K562 (cell line): ENCODE results near the gene STIM1. TPM values are rescaled to one million over a fixed set of nuclear protein-coding genes. Genes with fewer than 3 reads are reported as not detected.

Experiments
- ATAC-seq: fragments of 200-7000 bp; cut with Tn5 transposase; 3 replicates; pipeline ENCODE4 v1.9.1; 2020; ENCODE audit warnings: moderate library complexity
- BruUV-seq: library from RNA; stranded (reverse); fragments of 400-500 nt; replicated peaks from 2 replicates; lab custom pipeline; 2021; lab: Mats Ljungman, UMichigan
- CTCF ChIA-PET: fragments of 300-600 bp; formaldehyde crosslinking; extraction: SDS; loops from one replicate; lab custom pipeline; 2021; ENCODE audit warnings: low intra/inter-chr PET ratio; lab: Yijun Ruan, JAX
- POLR2A ChIA-PET: fragments of 300-600, 350-650 bp; sonication (Branson Sonifier 250); formaldehyde crosslinking; extraction: SDS; loops from one replicate; lab custom pipeline; 2021; ENCODE audit warnings: antibody characterized with exemption, inconsistent platforms; lab: Yijun Ruan, JAX
- DNase-seq, 4 experiments: peaks; one replicate each; pipeline versions ENCODE4 v3.0.0 to v3.0.0-alpha.2; 2011 to 2018; ENCODE audit warnings: low spot score in 3 of 4, mixed read lengths in 3 of 4; ENCODE audit errors: extremely low read depth in 1 of 4
- FAIRE-seq: peaks from 2 replicates; lab custom pipeline; 2011; peaks lifted over from hg19 to GRCh38; lab: Jason Lieb, UNC
- H2AFZ ChIP-seq: 2 replicates; pipeline ENCODE4 v1.6.0; 2011; ENCODE audit warnings: low read depth, low read length, control low read depth, inconsistent platforms
- H3K27ac ChIP-seq: fragments of 200-600 bp; 3 replicates; pipeline ENCODE4 v1.8.0; 2011; ENCODE audit warnings: low read depth, mild to moderate bottlenecking, control low read depth, inconsistent platforms, low read length, moderate library complexity, mixed read lengths; ENCODE audit errors: extremely low read depth
- H3K27me3 ChIP-seq, 2 experiments: fragments of 300-600 bp in 1 of 2; 2 replicates in 1 of 2; 3 replicates in 1 of 2; pipeline versions ENCODE4 v1.6.0 to v1.8.0; 2011; ENCODE audit warnings: inconsistent platforms in 2 of 2, low read length in 2 of 2, mild to moderate bottlenecking in 1 of 2, mixed read lengths in 1 of 2, moderate library complexity in 1 of 2; ENCODE audit not compliant: control insufficient read depth in 2 of 2, insufficient read depth in 2 of 2
- H3K36me3 ChIP-seq: fragments of 300-600 bp; 3 replicates; pipeline ENCODE4 v1.8.0; 2011; ENCODE audit warnings: mild to moderate bottlenecking, low read length, inconsistent platforms; ENCODE audit not compliant: control insufficient read depth, insufficient read depth
- H3K4me1 ChIP-seq, 2 experiments: fragments of 200-600 bp in 1 of 2; replicated peaks in 1 of 2; 2 replicates in 1 of 2; 3 replicates in 1 of 2; pipeline versions ENCODE4 v1.5.1 to v1.8.0; 2011; ENCODE audit warnings: inconsistent platforms in 2 of 2, low read length in 2 of 2, mild to moderate bottlenecking in 1 of 2, mixed read lengths in 1 of 2, moderate library complexity in 1 of 2; ENCODE audit not compliant: control insufficient read depth in 2 of 2, insufficient read depth in 2 of 2
- H3K4me2 ChIP-seq: 2 replicates; pipeline ENCODE4 v1.6.1; 2011; ENCODE audit warnings: low read length, control low read depth, inconsistent platforms, mixed read lengths; ENCODE audit not compliant: insufficient read depth
- H3K4me3 ChIP-seq: fragments of 200-600 bp; sonication (generic), shearing (Covaris generic); 2 replicates; pipeline ENCODE4 v1.5.1; 2016; ENCODE audit warnings: control low read depth, inconsistent platforms
- H3K79me2 ChIP-seq: fragments of 200-600 bp; 3 replicates; pipeline ENCODE4 v1.8.0; 2011; ENCODE audit warnings: low read length, inconsistent platforms; ENCODE audit not compliant: control insufficient read depth, insufficient read depth
- H3K9ac ChIP-seq, 2 experiments: 2 replicates each; pipeline versions ENCODE4 v1.6.0 to v1.6.1; 2011; ENCODE audit warnings: low read depth in 2 of 2, low read length in 2 of 2, control low read depth in 1 of 2, inconsistent platforms in 1 of 2, mild to moderate bottlenecking in 1 of 2, mixed read lengths in 1 of 2; ENCODE audit not compliant: insufficient read depth in 1 of 2
- H3K9me1 ChIP-seq: one replicate; pipeline ENCODE4 v1.6.0; 2011; ENCODE audit warnings: inconsistent platforms, mild to moderate bottlenecking, low read length, moderate library complexity; ENCODE audit not compliant: control insufficient read depth, insufficient read depth
- H3K9me3 ChIP-seq: replicated peaks from 2 replicates; pipeline ENCODE4 v1.5.1; 2011; ENCODE audit warnings: low read depth, low read length, inconsistent platforms; ENCODE audit not compliant: control insufficient read depth, insufficient read depth
- H4K20me1 ChIP-seq: replicated peaks from 2 replicates; pipeline ENCODE4 v1.6.1; 2011; ENCODE audit warnings: low read length, inconsistent platforms, mixed read lengths; ENCODE audit not compliant: control insufficient read depth, insufficient read depth
- EHMT2 ChIP-seq: fragments of 450-650 bp; IDR thresholded peaks from 2 replicates; pipeline ENCODE4 v1.6.1; 2018; ENCODE audit warnings: antibody characterized with exemption
- FOXO4 ChIP-seq: fragments of 450-650 bp; formaldehyde crosslinking; IDR thresholded peaks from 2 replicates; pipeline ENCODE4 v1.4.0; 2020; ENCODE audit warnings: mild to moderate bottlenecking, moderate library complexity
- FOXP4 ChIP-seq: sonication (generic); formaldehyde crosslinking; IDR thresholded peaks from 2 replicates; pipeline ENCODE4 v1.8.0; 2022; ENCODE audit warnings: mild to moderate bottlenecking, missing genetic modification reagents, borderline replicate concordance
- MED1 ChIP-seq: sonication (generic); formaldehyde crosslinking; IDR thresholded peaks from 2 replicates; pipeline ENCODE4 v1.8.1; 2023; ENCODE audit warnings: missing genetic modification reagents, borderline replicate concordance
- SIRT6 ChIP-seq: IDR thresholded peaks from one replicate; pipeline ENCODE4 v1.6.1; 2012; ENCODE audit warnings: low read depth, mild to moderate bottlenecking, control low read depth, inconsistent platforms, low read length, moderate library complexity
- TSHZ1 ChIP-seq: fragments of 250-450 bp; sonication (Bioruptor Pico); IDR thresholded peaks from 2 replicates; pipeline ENCODE4 v1.4.0; 2020; ENCODE audit warnings: mild to moderate bottlenecking, moderate library complexity
- XRCC4 ChIP-seq: IDR thresholded peaks from one replicate; pipeline ENCODE4 v1.6.1; 2011; ENCODE audit not compliant: insufficient read depth, insufficient read length; ENCODE audit errors: extremely low read depth
- ZEB2 ChIP-seq: fragments of 450-650 bp; IDR thresholded peaks from 2 replicates; pipeline ENCODE4 v1.6.1; 2016
- ZHX1 ChIP-seq: fragments of 150-350 bp; conservative IDR thresholded peaks from 2 replicates; pipeline ENCODE4 v1.6.1; 2014; ENCODE audit warnings: low read length
- WGBS: fragments of 100-300 bp; shearing (Covaris generic); methylation state at CpG from one replicate; pipeline ENCODE4 v1.1.6; 2016; ENCODE audit warnings: low coverage, mixed read lengths; ENCODE audit not compliant: insufficient coverage; ENCODE audit errors: missing lambda C conversion rate; 5-methylcytosine and 5-hydroxymethylcytosine counted together
- in situ Hi-C: fragments of 300-500 bp; cut with MboI; formaldehyde crosslinking; loops from 4 replicates; pipeline ENCODE4 v1.15.0; 2018; ENCODE audit warnings: inconsistent platforms, mixed read lengths
- intact Hi-C: fragments of 100-400 bp; cut with micrococcal nuclease; formaldehyde crosslinking; loops from 2 replicates; pipeline ENCODE4 v1.14.2; 2022
- polyA plus RNA-seq, 8 experiments: library from polyadenylated mRNA; depleted of rRNA in 4 of 8; stranded (reverse) in 5 of 8; unstranded in 3 of 8; fragments of >200 nt; fragmentation: Nextera tagmentation in 2 of 8; fragmentation: Illumina TruSeq in 1 of 8; extraction: Ambion mirVana in 2 of 8; extraction: Trizol in 1 of 8; gene quantifications; 2 replicates each; pipeline versions ENCODE4 v1.2.1 to v1.2.3, GENCODE V29; 2011 to 2014; ENCODE audit warnings: inconsistent platforms in 1 of 8, missing spikeins in 1 of 8
- total RNA-seq, 7 experiments: library from RNA; depleted of rRNA in 6 of 7; stranded (reverse); fragments of >200 nt in 6 of 7; fragmentation: Illumina TruSeq in 2 of 7; extraction: Trizol in 2 of 7; gene quantifications; 2 replicates each; pipeline versions ENCODE4 v1.2.1 to v1.2.3, GENCODE V29; 2011 to 2021; ENCODE audit warnings: low replicate concordance in 1 of 7

STIM1 gene
- total and polyA plus RNA-seq, 9 of the 15 experiments (the other 6 are each of a cell fraction or from before 2014, with no cell fraction given), result 7.7 to 50.5 (median 22.5) TPM

- in situ Hi-C loops (no loop called here), intact Hi-C loops (no loop called here)
- no peak for FAIRE-seq
- Histone ChIP-seq H3K27me3 (no peaks in the 10 kb centered on the region), H3K27ac (no peak overlapping the region), H3K4me1 (no peaks in the 10 kb centered on the region), H3K9me3 (peaks cover 2% of the 10 kb centered on the region), H3K4me3 (no peak overlapping the region), H4K20me1 (no peaks in the 10 kb centered on the region), H3K79me2 (peaks cover 4% of the 10 kb centered on the region; the same call in 1 of the 3 replicates), H3K9ac (no peak overlapping the region), H3K4me2 (no peak overlapping the region), H2AFZ (no peak overlapping the region), H3K36me3 (no peaks in the 10 kb centered on the region), H3K9me1 (no peaks in the 10 kb centered on the region)
- ATAC-seq, result no peak
- POLR2A ChIA-PET, result no interaction called here
- BruUV-seq, result no TSS peak
- DNase-seq, result no peak
- 54% methylated on average over 2 of the region's 2 CpGs for WGBS
- CTCF ChIA-PET, result no interaction called here
- no peak for TF ChIP-seq XRCC4
- TF ChIP-seq EHMT2, result no peak
- TF ChIP-seq ZHX1, result no peak
- no peak for TF ChIP-seq MED1
- no peak for TF ChIP-seq ZEB2
- no peak for TF ChIP-seq FOXO4 (CRISPR knock-in tag)
- TF ChIP-seq FOXP4 (CRISPR knock-in tag), result no peak
- TF ChIP-seq SIRT6, result no peak
- TF ChIP-seq TSHZ1 (CRISPR knock-in tag), result no peak
Observed at GRCh38 chr11:4032097-4032496, 176.6 kb downstream of the STIM1 start.
